ENCODE results near the gene CSTPP1.

- TF ChIP-seq POLR2AphosphoS5 (IDR thresholded peaks at IDR 0.05; ENCODE audit: low read depth, low read length) (no peak), REST (IDR thresholded peaks at IDR 0.05; ENCODE audit: insufficient read depth in 1 of 2, low read depth in 2 of 2, low read length in 2 of 2) (no peak), TAF1 (IDR thresholded peaks at IDR 0.05; ENCODE audit: borderline replicate concordance, insufficient read depth, low read length) (no peak), SIN3A (IDR thresholded peaks at IDR 0.05; ENCODE audit: borderline replicate concordance, insufficient read depth, low read length) (no peak)
These were observed 212.5 kb downstream of the CSTPP1 start for GRCh38 chr11:47148903-47149531.

Data from PFSK-1 (cell line).